T-helper 1 cell treated with Interleukin-12 subunit alpha and Interleukin-12 subunit beta and Interleukin-4 antibody, amounts not matched to agents 30 μg/mL and 1 μg/mL, for 36 hours (primary cell): ENCODE results near the gene F12.

Source experiments
- H3K27ac Mint-ChIP-seq: one replicate; pipeline ENCODE4 v1.8.0; 2021; ENCODE audit warnings: mild to moderate bottlenecking, mixed read lengths
- H3K27me3 Mint-ChIP-seq: one replicate; pipeline ENCODE4 v1.8.0; 2021; ENCODE audit warnings: low read depth, mixed read lengths
- H3K36me3 Mint-ChIP-seq: one replicate; pipeline ENCODE4 v1.8.0; 2021; ENCODE audit warnings: low read depth, mixed read lengths
- H3K4me1 Mint-ChIP-seq: one replicate; pipeline ENCODE4 v1.8.0; 2021; ENCODE audit warnings: low read depth, mixed read lengths
- H3K4me3 Mint-ChIP-seq: one replicate; pipeline ENCODE4 v1.8.0; 2021; ENCODE audit warnings: mild to moderate bottlenecking, moderate library complexity, mixed read lengths
- H3K9me3 Mint-ChIP-seq: one replicate; pipeline ENCODE4 v1.8.0; 2021; ENCODE audit warnings: mixed read lengths

Gene F12

GRCh38 chr5:177359451-177359851 is 49.9 kb downstream of the F12 start:
- no peak overlapping the region for H3K27ac Mint-ChIP-seq
- peaks cover 33% of the 10 kb centered on the region for H3K36me3 Mint-ChIP-seq

GRCh38 chr5:177358370-177358819 is 51.0 kb downstream of the F12 start:
- peak overlapping the region; percentile 76 for H3K27ac Mint-ChIP-seq
- peaks cover 32% of the 10 kb centered on the region for H3K36me3 Mint-ChIP-seq
- H3K4me3 Mint-ChIP-seq: peak overlapping the region; percentile 93
- H3K9me3 Mint-ChIP-seq: peaks cover 14% of the 10 kb centered on the region
- no peaks in the 10 kb centered on the region for H3K27me3 Mint-ChIP-seq
- peaks cover 56% of the 10 kb centered on the region for H3K4me1 Mint-ChIP-seq

More at GRCh38 chr5:177359451-177359851, 49.9 kb downstream of the F12 start:
- H3K9me3 Mint-ChIP-seq: peaks cover 11% of the 10 kb centered on the region
- peaks cover 58% of the 10 kb centered on the region for H3K4me1 Mint-ChIP-seq
- no peaks in the 10 kb centered on the region for H3K27me3 Mint-ChIP-seq
- peak overlapping the region; percentile 93 for H3K4me3 Mint-ChIP-seq

GRCh38 chr5:177357459-177358351 is 51.7 kb downstream of the F12 start, which contains the start of gene RGS14:
Gene RGS14 (plus strand): TSS chr5:177357924. CDS start chr5:177358025, 101 bp downstream.
- Mint-ChIP-seq H3K36me3 (peaks cover 32% of the 10 kb centered on the region), H3K27ac (peak within 1 kb of the TSS; percentile 87), H3K27me3 (no peaks in the 10 kb centered on the region), H3K4me1 (peaks cover 53% of the 10 kb centered on the region), H3K4me3 (peak within 1 kb of the TSS; percentile 93), H3K9me3 (peaks cover 14% of the 10 kb centered on the region)

GRCh38 chr5:177357146-177357458 is 52.3 kb downstream of the F12 start:
- peaks cover 28% of the 10 kb centered on the region for H3K36me3 Mint-ChIP-seq
- no peaks in the 10 kb centered on the region for H3K27me3 Mint-ChIP-seq
- peaks cover 50% of the 10 kb centered on the region for H3K4me1 Mint-ChIP-seq
- peak overlapping the region; percentile 93 for H3K4me3 Mint-ChIP-seq
- H3K27ac Mint-ChIP-seq: peak overlapping the region; percentile 87
- peaks cover 14% of the 10 kb centered on the region for H3K9me3 Mint-ChIP-seq

GRCh38 chr5:177356746-177357145 is 52.6 kb downstream of the F12 start:
- peaks cover 14% of the 10 kb centered on the region for H3K9me3 Mint-ChIP-seq
- H3K27ac Mint-ChIP-seq: peak overlapping the region; percentile 87
- H3K36me3 Mint-ChIP-seq: peaks cover 26% of the 10 kb centered on the region
- no peaks in the 10 kb centered on the region for H3K27me3 Mint-ChIP-seq
- H3K4me1 Mint-ChIP-seq: peaks cover 50% of the 10 kb centered on the region
- H3K4me3 Mint-ChIP-seq: peak overlapping the region; percentile 93

GRCh38 chr5:177355868-177356168 is 53.5 kb downstream of the F12 start:
- Mint-ChIP-seq H3K36me3 (peaks cover 25% of the 10 kb centered on the region), H3K27ac (peak overlapping the region; percentile 9), H3K27me3 (no peaks in the 10 kb centered on the region), H3K4me3 (no peak overlapping the region), H3K9me3 (peaks cover 14% of the 10 kb centered on the region), H3K4me1 (peaks cover 49% of the 10 kb centered on the region)

GRCh38 chr5:177355162-177355867 is 54.0 kb downstream of the F12 start:
- Mint-ChIP-seq H3K4me3 (no peak overlapping the region), H3K27me3 (no peaks in the 10 kb centered on the region), H3K27ac (peak overlapping the region; percentile 9), H3K4me1 (peaks cover 54% of the 10 kb centered on the region), H3K9me3 (peaks cover 14% of the 10 kb centered on the region), H3K36me3 (peaks cover 25% of the 10 kb centered on the region)

- Mint-ChIP-seq H3K4me3 (no peak overlapping the region), H3K4me1 (peaks cover 53% of the 10 kb centered on the region), H3K36me3 (peaks cover 22% of the 10 kb centered on the region), H3K27me3 (no peaks in the 10 kb centered on the region), H3K9me3 (peaks cover 14% of the 10 kb centered on the region), H3K27ac (no peak overlapping the region)
Observed at GRCh38 chr5:177354711-177355110, 54.7 kb downstream of the F12 start.

- Mint-ChIP-seq H3K27me3 (no peaks in the 10 kb centered on the region), H3K36me3 (peaks cover 22% of the 10 kb centered on the region), H3K9me3 (peaks cover 14% of the 10 kb centered on the region), H3K4me1 (peaks cover 53% of the 10 kb centered on the region), H3K4me3 (peak overlapping the region; percentile 4), H3K27ac (peak overlapping the region; percentile 1)
Observed at GRCh38 chr5:177354256-177354655, 55.1 kb downstream of the F12 start.

GRCh38 chr5:177353093-177353492 is 56.3 kb downstream of the F12 start:
- Mint-ChIP-seq H3K27me3 (no peaks in the 10 kb centered on the region), H3K4me3 (peak overlapping the region; percentile 10), H3K36me3 (peaks cover 17% of the 10 kb centered on the region), H3K9me3 (peaks cover 14% of the 10 kb centered on the region), H3K27ac (no peak overlapping the region), H3K4me1 (peaks cover 49% of the 10 kb centered on the region)
